IMR-90 (cell line): ENCODE data around the gene MUC20.

Experiments
- BHLHE40 ChIP-seq: fragments of 150-350 bp; IDR thresholded peaks from 2 replicates; pipeline ENCODE4 v1.6.1; 2016; ENCODE audit warnings: mild to moderate bottlenecking, low read depth, low read length
- CEBPB ChIP-seq: IDR thresholded peaks from 2 replicates; pipeline ENCODE4 v1.6.1; 2012; ENCODE audit warnings: low read depth, low read length, improper control_type of control experiment
- FOS ChIP-seq: fragments of 150-350 bp; IDR thresholded peaks from 2 replicates; pipeline ENCODE4 v1.6.1; 2016; ENCODE audit warnings: low read depth, low read length
- MAFK ChIP-seq: IDR thresholded peaks from 2 replicates; pipeline ENCODE4 v1.6.1; 2012; ENCODE audit warnings: low read depth, low read length, improper control_type of control experiment
- MAZ ChIP-seq: IDR thresholded peaks from 2 replicates; pipeline ENCODE4 v1.6.1; 2012; ENCODE audit warnings: low read depth, mild to moderate bottlenecking, low read length, improper control_type of control experiment, moderate library complexity, borderline replicate concordance
- MXI1 ChIP-seq: IDR thresholded peaks from 2 replicates; pipeline ENCODE4 v1.6.1; 2012; ENCODE audit warnings: low read depth, mild to moderate bottlenecking, low read length, moderate library complexity, borderline replicate concordance
- POLR2A ChIP-seq: IDR thresholded peaks from 2 replicates; pipeline ENCODE4 v1.6.1; 2012; ENCODE audit warnings: mild to moderate bottlenecking, low read depth, low read length
- RAD21 ChIP-seq: IDR thresholded peaks from 2 replicates; pipeline ENCODE4 v1.6.1; 2012; ENCODE audit warnings: low read length, improper control_type of control experiment
- RCOR1 ChIP-seq: IDR thresholded peaks from 2 replicates; pipeline ENCODE4 v1.6.1; 2012; ENCODE audit warnings: mild to moderate bottlenecking, low read length, improper control_type of control experiment; ENCODE audit not compliant: insufficient replicate concordance
- RFX5 ChIP-seq: IDR thresholded peaks from 2 replicates; pipeline ENCODE4 v1.8.0; 2012; ENCODE audit warnings: low read depth, mild to moderate bottlenecking, low read length, moderate library complexity
- SMC3 ChIP-seq: fragments of 150-350 bp; IDR thresholded peaks from 2 replicates; pipeline ENCODE4 v1.6.1; 2016; ENCODE audit warnings: low read depth, mild to moderate bottlenecking, antibody characterized with exemption, low read length, moderate library complexity
- TF ChIP-seq, protein P1 (sequence below): conservative IDR thresholded peaks from 2 replicates; pipeline ENCODE4 v1.5.1; 2012; ENCODE audit warnings: mild to moderate bottlenecking, low read depth, low read length, improper control_type of control experiment
- TF ChIP-seq, protein P2 (sequence below): fragments of 150-350 bp; IDR thresholded peaks from 2 replicates; pipeline ENCODE4 v1.6.1; 2016; ENCODE audit warnings: low read depth, mild to moderate bottlenecking, low read length, moderate library complexity, borderline replicate concordance
- TF ChIP-seq, protein P3 (sequence below): fragments of 150-350 bp; IDR thresholded peaks from 2 replicates; pipeline ENCODE4 v1.6.1; 2017; ENCODE audit warnings: mild to moderate bottlenecking, antibody characterized with exemption, low read length, low read depth

DNA sequence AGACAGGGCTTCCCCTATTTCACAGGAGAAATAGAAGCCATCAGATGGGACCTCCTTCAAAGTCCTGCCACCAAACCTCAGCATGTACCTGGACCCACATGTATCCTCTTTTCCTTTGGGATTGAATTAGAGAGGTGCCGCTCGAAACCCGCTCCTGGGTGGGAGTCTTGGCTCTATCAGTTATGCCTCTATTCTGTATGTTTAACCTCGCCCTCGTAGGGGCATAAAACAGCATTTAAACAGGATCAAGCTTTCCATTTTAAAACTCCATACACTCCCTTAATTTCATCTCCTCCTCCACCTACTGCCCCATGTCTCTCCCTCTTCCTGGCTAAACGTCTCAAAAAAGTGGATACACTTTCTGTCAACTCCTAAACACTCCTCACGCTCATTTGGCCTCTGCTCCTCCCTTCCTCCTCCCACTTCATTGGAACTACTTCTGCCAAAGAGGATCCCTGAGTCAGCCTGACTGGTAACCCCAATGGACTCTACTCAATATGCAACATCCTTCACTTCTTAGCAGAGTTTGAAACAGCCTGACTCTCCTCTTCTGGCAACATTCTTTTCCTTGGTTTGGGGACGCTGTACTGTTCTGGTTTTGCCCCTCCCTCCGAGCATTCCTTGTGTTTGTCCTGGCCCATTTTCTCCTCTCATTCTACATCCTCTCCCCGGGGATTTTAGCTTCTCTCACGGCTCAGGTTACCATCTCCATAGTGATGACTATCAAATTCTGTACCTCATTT is 23.0 kb upstream of the MUC20 start:
- TF ChIP-seq, protein P1, sequence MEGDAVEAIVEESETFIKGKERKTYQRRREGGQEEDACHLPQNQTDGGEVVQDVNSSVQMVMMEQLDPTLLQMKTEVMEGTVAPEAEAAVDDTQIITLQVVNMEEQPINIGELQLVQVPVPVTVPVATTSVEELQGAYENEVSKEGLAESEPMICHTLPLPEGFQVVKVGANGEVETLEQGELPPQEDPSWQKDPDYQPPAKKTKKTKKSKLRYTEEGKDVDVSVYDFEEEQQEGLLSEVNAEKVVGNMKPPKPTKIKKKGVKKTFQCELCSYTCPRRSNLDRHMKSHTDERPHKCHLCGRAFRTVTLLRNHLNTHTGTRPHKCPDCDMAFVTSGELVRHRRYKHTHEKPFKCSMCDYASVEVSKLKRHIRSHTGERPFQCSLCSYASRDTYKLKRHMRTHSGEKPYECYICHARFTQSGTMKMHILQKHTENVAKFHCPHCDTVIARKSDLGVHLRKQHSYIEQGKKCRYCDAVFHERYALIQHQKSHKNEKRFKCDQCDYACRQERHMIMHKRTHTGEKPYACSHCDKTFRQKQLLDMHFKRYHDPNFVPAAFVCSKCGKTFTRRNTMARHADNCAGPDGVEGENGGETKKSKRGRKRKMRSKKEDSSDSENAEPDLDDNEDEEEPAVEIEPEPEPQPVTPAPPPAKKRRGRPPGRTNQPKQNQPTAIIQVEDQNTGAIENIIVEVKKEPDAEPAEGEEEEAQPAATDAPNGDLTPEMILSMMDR: no peak
- TF ChIP-seq RFX5 (0 out of 2 replicates have a peak, but pooled peaks have one; percentile 14), SMC3 (no peak), POLR2A (no peak), MAZ (no peak), RCOR1 (no peak), BHLHE40 (no peak), RAD21 (0 out of 2 replicates have a peak, but pooled peaks have one; percentile 6), CEBPB (peak; percentile 63; the same call in 1 of the 2 replicates), MXI1 (no peak), MAFK (peak; percentile 68), FOS (no peak)
- TF ChIP-seq, protein P2, sequence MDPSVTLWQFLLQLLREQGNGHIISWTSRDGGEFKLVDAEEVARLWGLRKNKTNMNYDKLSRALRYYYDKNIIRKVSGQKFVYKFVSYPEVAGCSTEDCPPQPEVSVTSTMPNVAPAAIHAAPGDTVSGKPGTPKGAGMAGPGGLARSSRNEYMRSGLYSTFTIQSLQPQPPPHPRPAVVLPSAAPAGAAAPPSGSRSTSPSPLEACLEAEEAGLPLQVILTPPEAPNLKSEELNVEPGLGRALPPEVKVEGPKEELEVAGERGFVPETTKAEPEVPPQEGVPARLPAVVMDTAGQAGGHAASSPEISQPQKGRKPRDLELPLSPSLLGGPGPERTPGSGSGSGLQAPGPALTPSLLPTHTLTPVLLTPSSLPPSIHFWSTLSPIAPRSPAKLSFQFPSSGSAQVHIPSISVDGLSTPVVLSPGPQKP: no peak
- TF ChIP-seq, protein P3, sequence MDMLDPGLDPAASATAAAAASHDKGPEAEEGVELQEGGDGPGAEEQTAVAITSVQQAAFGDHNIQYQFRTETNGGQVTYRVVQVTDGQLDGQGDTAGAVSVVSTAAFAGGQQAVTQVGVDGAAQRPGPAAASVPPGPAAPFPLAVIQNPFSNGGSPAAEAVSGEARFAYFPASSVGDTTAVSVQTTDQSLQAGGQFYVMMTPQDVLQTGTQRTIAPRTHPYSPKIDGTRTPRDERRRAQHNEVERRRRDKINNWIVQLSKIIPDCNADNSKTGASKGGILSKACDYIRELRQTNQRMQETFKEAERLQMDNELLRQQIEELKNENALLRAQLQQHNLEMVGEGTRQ: no peak
